K562 (cell line): ENCODE results near the gene CHERP. TPM values are rescaled to one million over a fixed set of nuclear protein-coding genes. Genes with fewer than 3 reads are reported as not detected.

Source experiments
- ARID4B ChIP-seq: sonication (generic); formaldehyde crosslinking; IDR thresholded peaks from 2 replicates; pipeline ENCODE4 v1.8.0; 2022; ENCODE audit warnings: mild to moderate bottlenecking, missing genetic modification reagents
- BCOR ChIP-seq: fragments of 450-650 bp; IDR thresholded peaks from 2 replicates; pipeline ENCODE4 v1.6.1; 2016
- CAMTA2 ChIP-seq: fragments of 250-450 bp; sonication (Bioruptor Pico); conservative IDR thresholded peaks from 2 replicates; pipeline ENCODE4 v1.5.1; 2022
- DDX20 ChIP-seq: fragments of 450-650 bp; IDR thresholded peaks from 2 replicates; pipeline ENCODE4 v1.6.1; 2016; ENCODE audit warnings: missing genetic modification characterization, low read depth, mild to moderate bottlenecking, missing compliant biosample characterization, moderate library complexity
- E2F1 ChIP-seq: sonication (generic); formaldehyde crosslinking; IDR thresholded peaks from 2 replicates; pipeline ENCODE4 v1.8.1; 2023; ENCODE audit warnings: mild to moderate bottlenecking, missing genetic modification reagents, moderate library complexity
- KDM2B ChIP-seq: fragments of 250-450 bp; sonication (Bioruptor Pico); IDR thresholded peaks from 2 replicates; pipeline ENCODE4 v1.8.0; 2021; ENCODE audit warnings: mild to moderate bottlenecking, moderate library complexity
- NFE2 ChIP-seq: IDR thresholded peaks from 2 replicates; pipeline ENCODE4 v1.6.1; 2014; ENCODE audit warnings: antibody characterized with exemption, low read depth
- RBBP5 ChIP-seq: fragments of 200-600 bp; sonication (generic); IDR thresholded peaks from 2 replicates; pipeline ENCODE4 v1.6.1; 2012; ENCODE audit warnings: borderline replicate concordance, mild to moderate bottlenecking, low read length, control low read depth, inconsistent platforms; ENCODE audit not compliant: insufficient read depth, poor library complexity, severe bottlenecking
- SOX6 ChIP-seq: fragments of 450-650 bp; IDR thresholded peaks from 2 replicates; pipeline ENCODE4 v1.6.1; 2014; ENCODE audit warnings: mild to moderate bottlenecking
- SREBF2 ChIP-seq: sonication (generic); formaldehyde crosslinking; IDR thresholded peaks from 2 replicates; pipeline ENCODE4 v1.4.0; 2020; ENCODE audit warnings: mild to moderate bottlenecking, missing genetic modification reagents
- ZNF316 ChIP-seq: fragments of 450-650 bp; IDR thresholded peaks from 2 replicates; pipeline ENCODE4 v1.6.1; 2016
- ZNF395 ChIP-seq: fragments of 200-800 bp; sonication (Bioruptor generic); IDR thresholded peaks from 2 replicates; pipeline ENCODE4 v1.6.1; 2017; ENCODE audit warnings: missing genetic modification characterization, missing compliant biosample characterization
- ZNF592 ChIP-seq: fragments of 450-650 bp; IDR thresholded peaks from 2 replicates; pipeline ENCODE4 v1.6.1; 2017; ENCODE audit warnings: antibody characterized with exemption, mild to moderate bottlenecking
- ZNF785 ChIP-seq: fragments of 250-450 bp; sonication (Bioruptor Pico); IDR thresholded peaks from 2 replicates; pipeline ENCODE4 v1.4.0; 2020; ENCODE audit warnings: mild to moderate bottlenecking
- polyA plus RNA-seq, 8 experiments: library from polyadenylated mRNA; depleted of rRNA in 4 of 8; stranded (reverse) in 5 of 8; unstranded in 3 of 8; fragments of >200 nt; fragmentation: Nextera tagmentation in 2 of 8; fragmentation: Illumina TruSeq in 1 of 8; extraction: Ambion mirVana in 2 of 8; extraction: Trizol in 1 of 8; gene quantifications; 2 replicates each; pipeline versions ENCODE4 v1.2.1 to v1.2.3, GENCODE V29; 2011 to 2014; ENCODE audit warnings: inconsistent platforms in 1 of 8, missing spikeins in 1 of 8
- total RNA-seq, 7 experiments: library from RNA; depleted of rRNA in 6 of 7; stranded (reverse); fragments of >200 nt in 6 of 7; fragmentation: Illumina TruSeq in 2 of 7; extraction: Trizol in 2 of 7; gene quantifications; 2 replicates each; pipeline versions ENCODE4 v1.2.1 to v1.2.3, GENCODE V29; 2011 to 2021; ENCODE audit warnings: low replicate concordance in 1 of 7

Gene CHERP
- total and polyA plus RNA-seq, 9 of the 15 experiments (the other 6 are each of a cell fraction or from before 2014, with no cell fraction given): 0.60 to 85.1 (median 7.8) TPM

- TF ChIP-seq ARID4B (CRISPR knock-in tag): peak; percentile 85
- no peak for TF ChIP-seq KDM2B (CRISPR knock-in tag)
- peak; percentile 30; the same call in 1 of the 2 replicates for TF ChIP-seq SOX6
- peak; percentile 93 for TF ChIP-seq E2F1 (CRISPR knock-in tag)
- no peak for TF ChIP-seq NFE2
- no peak for TF ChIP-seq ZNF316
- TF ChIP-seq SREBF2 (CRISPR knock-in tag): no peak
- no peak for TF ChIP-seq DDX20
- TF ChIP-seq ZNF395 (CRISPR knock-in tag): no peak
- TF ChIP-seq CAMTA2: no peak
- TF ChIP-seq ZNF592: no peak
- no peak for TF ChIP-seq ZNF785 (CRISPR knock-in tag)
- no peak for TF ChIP-seq BCOR
- TF ChIP-seq RBBP5: peak; percentile 91
Measured at GRCh38 chr19:16542045-16542909, at the start of gene CHERP (continued).
